GM19099 (cell line): Measurements from ENCODE around the gene DGKH.

ENCODE experiments used
- POLR2A ChIP-seq: IDR thresholded peaks from 3 replicates; pipeline ENCODE4 v1.6.1; 2011; ENCODE audit warnings: low read depth; ENCODE audit not compliant: insufficient read length; ENCODE audit errors: extremely low read depth

DGKH gene

GRCh38 chr13:42036711-42037110 is 11.7 kb upstream of the DGKH start:
- no peak for TF ChIP-seq POLR2A

- no peak for TF ChIP-seq POLR2A
Measured at GRCh38 chr13:42038661-42039456, 9.6 kb upstream of the DGKH start.

DNA sequence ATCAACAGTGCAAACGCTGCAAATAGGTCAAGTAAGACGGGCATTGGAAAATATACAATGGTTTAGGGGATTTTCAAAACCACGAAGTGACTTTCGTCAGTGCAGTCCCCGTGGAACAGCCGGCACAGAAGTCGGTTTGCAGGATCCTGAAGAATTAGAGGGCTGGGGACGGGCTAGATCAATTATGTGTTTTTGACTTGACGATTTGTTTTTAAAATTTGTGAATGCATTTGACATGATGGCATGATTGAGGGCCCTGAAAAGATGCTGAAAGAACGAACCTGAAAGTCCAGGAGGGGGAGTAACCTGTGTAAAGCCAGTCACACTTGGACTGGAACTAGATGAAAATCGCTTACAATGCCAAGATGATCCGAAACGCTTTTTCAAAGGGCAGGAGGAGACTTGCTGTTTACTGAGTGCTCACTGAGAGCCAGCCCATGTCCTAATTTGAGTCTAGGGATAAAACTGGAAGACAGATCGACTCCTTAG is 8.9 kb upstream of the DGKH start:
- TF ChIP-seq POLR2A, result no peak

- TF ChIP-seq POLR2A, result peak; percentile 96
Measured at GRCh38 chr13:42039946-42040729, 8.3 kb upstream of the DGKH start.

GRCh38 chr13:42040730-42041010 is 7.8 kb upstream of the DGKH start:
- no peak for TF ChIP-seq POLR2A

DNA sequence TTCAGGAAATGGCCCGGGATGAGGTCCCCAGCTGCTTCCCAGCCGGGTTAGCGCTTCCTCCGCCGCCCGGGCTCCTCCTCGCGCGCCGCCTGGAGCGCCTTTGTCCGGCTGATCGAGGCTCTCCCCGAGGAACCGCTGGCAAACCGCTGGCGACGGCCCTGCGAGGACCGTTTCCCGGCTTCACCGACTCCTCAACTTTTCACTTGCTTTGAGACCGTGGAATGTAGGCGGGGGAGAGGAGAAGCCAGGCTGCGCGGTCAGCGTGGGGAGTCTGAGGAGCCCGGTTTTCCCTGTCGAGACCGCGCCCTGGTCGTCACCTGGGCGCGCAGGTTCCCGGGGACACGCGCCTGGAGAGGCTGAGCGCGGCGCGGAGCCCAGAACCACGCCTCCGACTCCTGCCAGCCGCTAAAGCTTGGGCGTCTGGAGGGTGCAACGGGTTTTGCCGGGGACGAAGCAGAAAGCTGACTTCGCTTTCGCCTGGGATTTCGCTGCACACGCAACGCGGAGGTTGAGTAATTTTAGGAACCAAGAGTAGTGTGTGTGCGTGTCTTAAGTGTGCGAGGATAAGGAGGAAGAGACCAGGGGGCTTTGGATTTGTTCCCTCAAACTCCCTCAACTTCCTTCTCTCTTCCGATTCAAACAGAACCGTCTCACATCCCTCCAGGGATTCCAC is 7.3 kb upstream of the DGKH start:
- peak; percentile 14 for TF ChIP-seq POLR2A

- peak; percentile 12 for TF ChIP-seq POLR2A
Measured at GRCh38 chr13:42041684-42042035, 6.8 kb upstream of the DGKH start.

DNA sequence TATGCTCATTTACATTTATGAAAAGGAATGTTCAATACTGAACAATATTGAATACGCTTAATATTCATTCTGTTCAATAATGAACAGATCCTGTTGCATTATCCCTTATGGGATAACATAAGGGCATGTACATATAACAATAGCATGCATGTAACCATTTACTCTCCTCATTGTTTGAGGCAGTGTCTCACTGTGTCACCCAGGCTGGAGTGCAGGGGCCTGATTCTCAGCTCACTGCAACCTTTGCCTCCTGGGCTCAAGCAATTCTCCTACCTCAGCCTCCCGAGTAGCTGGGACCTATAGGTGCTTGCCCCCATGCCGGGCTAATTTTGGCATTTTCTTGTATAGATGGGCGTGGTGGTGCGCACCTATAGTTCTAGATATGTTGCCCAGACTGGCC is 4.8 kb upstream of the DGKH start:
- no peak for TF ChIP-seq POLR2A

DNA sequence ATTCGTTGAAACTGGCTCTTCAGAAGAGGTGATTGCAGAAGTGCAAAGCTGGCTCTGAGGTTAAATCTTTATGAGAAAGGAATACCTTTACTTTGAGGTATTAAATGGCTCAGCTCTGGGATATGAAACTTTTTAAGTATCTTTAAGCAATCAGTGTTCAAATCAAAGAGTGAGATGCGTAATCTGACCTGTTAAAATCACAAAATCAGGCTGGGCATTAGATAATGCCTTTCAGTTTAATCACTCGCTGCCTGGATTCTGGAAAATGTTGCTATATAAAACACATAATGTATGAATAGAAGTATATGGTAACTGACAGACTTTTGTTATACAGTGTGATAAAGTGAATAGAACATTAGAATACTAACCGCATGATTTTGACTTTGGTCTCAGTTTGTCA is 2.0 kb upstream of the DGKH start:
- no peak for TF ChIP-seq POLR2A

GRCh38 chr13:42047561-42048341 is 697 bp upstream of the DGKH start:
- TF ChIP-seq POLR2A, result no peak

- TF ChIP-seq POLR2A, result peak; percentile 49
Measured at GRCh38 chr13:42048684-42049453, 421 bp downstream of the DGKH start.

GRCh38 chr13:42049454-42049813 is 986 bp downstream of the DGKH start:
- TF ChIP-seq POLR2A, result no peak

GRCh38 chr13:42054798-42055499 is 6.5 kb downstream of the DGKH start:
- TF ChIP-seq POLR2A, result no peak

DNA sequence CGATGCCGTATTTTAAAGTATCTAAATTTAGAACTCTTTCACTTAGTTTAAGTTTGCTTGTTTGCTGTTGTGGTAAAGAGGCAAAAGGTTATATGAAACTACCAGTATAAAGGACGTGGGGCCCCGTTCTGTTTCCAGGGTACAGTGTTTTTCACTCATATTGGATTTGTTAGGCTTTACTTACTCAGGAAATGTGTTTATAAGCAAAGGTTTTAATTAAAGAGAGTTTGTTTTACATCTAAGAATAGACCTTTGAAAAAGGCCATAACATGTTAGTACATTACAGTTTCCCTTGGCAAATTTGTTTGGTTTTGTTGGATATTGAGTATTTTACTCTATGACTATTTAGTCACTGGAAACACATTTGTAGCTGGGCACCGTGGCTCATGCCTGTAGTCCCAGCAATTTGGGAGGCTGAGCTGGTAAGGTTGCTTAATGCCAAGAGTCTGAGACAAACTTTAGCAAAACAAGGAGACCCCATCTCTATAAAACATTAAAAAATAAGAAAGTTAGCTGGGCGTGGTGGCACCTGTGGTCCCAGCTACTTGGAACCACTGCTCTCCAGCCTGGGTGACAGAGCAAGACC is 7.1 kb downstream of the DGKH start:
- TF ChIP-seq POLR2A, result no peak

DNA sequence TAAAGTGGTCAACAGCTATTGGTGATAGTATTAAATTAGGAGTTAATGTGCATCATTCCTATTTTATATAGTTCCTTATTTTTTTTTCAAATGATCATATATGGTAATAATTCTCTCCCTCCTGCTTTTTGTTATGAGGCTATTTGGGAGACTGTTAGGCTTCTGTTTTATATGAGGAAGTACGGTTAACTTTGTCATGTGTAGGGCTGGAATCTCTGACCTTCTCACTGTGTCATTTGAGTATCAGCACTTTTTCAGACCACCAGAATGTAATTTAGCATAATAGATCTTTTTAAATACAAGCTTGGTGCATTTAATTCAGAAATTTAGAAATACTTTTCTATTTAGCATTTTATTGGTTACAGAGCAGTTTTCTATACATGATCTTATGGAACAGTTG is 7.7 kb downstream of the DGKH start:
- TF ChIP-seq POLR2A, result no peak
